OCI-LY7 (cell line): ENCODE data around the gene ARHGEF40.

Experiments used
- CTCF ChIP-seq: fragments of 200-600 bp; sonication (generic); conservative IDR thresholded peaks from 2 replicates; pipeline ENCODE4 v1.5.1; 2014; ENCODE audit warnings: mild to moderate bottlenecking, antibody characterized with exemption, low read length, moderate library complexity, mixed read lengths
- EZH2phosphoT487 ChIP-seq: fragments of 200-600 bp; sonication (generic); IDR thresholded peaks from 2 replicates; pipeline ENCODE4 v1.6.1; 2018; ENCODE audit warnings: low read depth, borderline replicate concordance, mild to moderate bottlenecking, mixed run types, antibody characterized with exemption, low read length, moderate library complexity, mixed read lengths

DNA sequence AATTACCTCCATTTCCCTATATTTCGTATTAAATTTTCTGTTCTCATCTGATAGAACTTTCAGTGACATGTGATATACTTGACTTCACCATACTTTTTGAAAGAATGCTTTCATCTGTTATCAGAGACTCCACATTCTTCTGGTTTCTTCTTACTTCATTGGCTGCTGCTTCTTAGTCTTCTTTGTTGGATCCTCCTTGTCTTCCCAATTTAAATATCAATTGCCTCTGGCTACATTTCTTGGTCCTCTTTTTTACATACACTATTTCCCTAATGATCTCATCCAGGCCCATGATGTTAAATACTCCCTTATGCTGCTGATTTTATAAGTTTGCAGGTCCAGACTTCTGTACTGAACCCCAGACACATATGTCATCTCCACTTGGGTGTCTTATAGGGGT, 63.8 kb downstream of the ARHGEF40 start:
- TF ChIP-seq CTCF: no peak
- TF ChIP-seq EZH2phosphoT487: no peak
